IMR-90 (cell line): ENCODE measurements around the gene TRDN. TPM values are rescaled to one million over a fixed set of nuclear protein-coding genes. Genes with fewer than 3 reads are reported as not detected.

Source experiments
- ATAC-seq: fragments of 200-7000 bp; cut with Tn5 transposase; 2 replicates; pipeline ENCODE4 v1.9.1; 2020; ENCODE audit warnings: low read depth, mild to moderate bottlenecking, moderate library complexity
- BruUV-seq: library from RNA; stranded (reverse); fragments of 400-500 nt; replicated peaks from 2 replicates; lab custom pipeline; 2021; lab: Mats Ljungman, UMichigan
- CTCF ChIA-PET: fragments of 300-600 bp; formaldehyde crosslinking; extraction: SDS; loops from one replicate; lab custom pipeline; 2021; ENCODE audit warnings: antibody characterized with exemption; lab: Yijun Ruan, JAX
- POLR2A ChIA-PET: fragments of 300-600 bp; sonication (Branson Sonifier 250); formaldehyde crosslinking; loops from one replicate; lab custom pipeline; 2022; ENCODE audit warnings: antibody characterized with exemption; ENCODE audit not compliant: unreplicated experiment; lab: Charles Lee
- DNase-seq: peaks from one replicate; pipeline ENCODE4 v3.0.0; 2013
- H2AFZ ChIP-seq: replicated peaks from 2 replicates; pipeline ENCODE3; 2013; ENCODE audit warnings: low read length, mild to moderate bottlenecking; ENCODE audit not compliant: poor library complexity
- H2AK5ac ChIP-seq: 2 replicates; pipeline ENCODE4 v1.6.1; 2013; ENCODE audit warnings: low read depth, low read length, inconsistent platforms
- H2AK9ac ChIP-seq: replicated peaks from 2 replicates; pipeline ENCODE3; 2013; ENCODE audit warnings: mild to moderate bottlenecking, low read depth, low read length, moderate library complexity; ENCODE audit not compliant: poor library complexity
- H2BK120ac ChIP-seq: 2 replicates; pipeline ENCODE4 v1.6.1; 2013; ENCODE audit warnings: low read depth, low read length, inconsistent platforms
- H2BK15ac ChIP-seq: 3 replicates; pipeline ENCODE4 v1.6.1; 2013; ENCODE audit warnings: low read depth, low read length, inconsistent platforms
- H2BK20ac ChIP-seq: 2 replicates; pipeline ENCODE4 v1.6.1; 2013; ENCODE audit warnings: low read depth, mild to moderate bottlenecking, inconsistent platforms, low read length, moderate library complexity
- H2BK5ac ChIP-seq: 2 replicates; pipeline ENCODE4 v1.6.1; 2013; ENCODE audit warnings: mild to moderate bottlenecking, low read depth, low read length, inconsistent platforms; ENCODE audit not compliant: poor library complexity, severe bottlenecking
- H3K14ac ChIP-seq: replicated peaks from 2 replicates; pipeline ENCODE4 v1.6.1; 2013; ENCODE audit warnings: low read depth, low read length, inconsistent platforms
- H3K18ac ChIP-seq: 2 replicates; pipeline ENCODE4 v1.6.1; 2013; ENCODE audit warnings: low read depth, low read length, control low read depth
- H3K23ac ChIP-seq: 2 replicates; pipeline ENCODE4 v1.6.1; 2013; ENCODE audit warnings: low read depth, low read length, inconsistent platforms
- H3K27ac ChIP-seq: 2 replicates; pipeline ENCODE4 v1.5.1; 2013; ENCODE audit warnings: mild to moderate bottlenecking, control low read depth, low read length; ENCODE audit not compliant: insufficient read depth
- H3K27me3 ChIP-seq: 2 replicates; pipeline ENCODE4 v1.6.1; 2013; ENCODE audit warnings: low read length; ENCODE audit not compliant: control insufficient read depth, insufficient read depth
- H3K36me3 ChIP-seq: 2 replicates; pipeline ENCODE4 v1.6.1; 2013; ENCODE audit warnings: low read length, mixed read lengths; ENCODE audit not compliant: control insufficient read depth, insufficient read depth
- H3K4ac ChIP-seq: 2 replicates; pipeline ENCODE4 v1.6.1; 2013; ENCODE audit warnings: low read depth, low read length, inconsistent platforms
- H3K4me1 ChIP-seq: 2 replicates; pipeline ENCODE4 v1.6.1; 2013; ENCODE audit warnings: low read length, mixed read lengths; ENCODE audit not compliant: control insufficient read depth, insufficient read depth
- H3K4me2 ChIP-seq: 2 replicates; pipeline ENCODE4 v1.6.1; 2013; ENCODE audit warnings: low read depth, mild to moderate bottlenecking, control low read depth, low read length, moderate library complexity
- H3K4me3 ChIP-seq: 2 replicates; pipeline ENCODE4 v1.5.1; 2013; ENCODE audit warnings: low read depth, mild to moderate bottlenecking, control low read depth, low read length, moderate library complexity; ENCODE audit not compliant: insufficient read depth
- H3K56ac ChIP-seq: 2 replicates; pipeline ENCODE4 v1.6.1; 2013; ENCODE audit warnings: low read length, inconsistent platforms; ENCODE audit not compliant: insufficient read depth; ENCODE audit errors: extremely low read depth
- H3K79me1 ChIP-seq, 2 experiments: 2 replicates each; pipeline ENCODE4 v1.6.1; 2013; ENCODE audit warnings: low read length in 2 of 2, inconsistent platforms in 1 of 2, low read depth in 1 of 2
- H3K9ac ChIP-seq: 2 replicates; pipeline ENCODE4 v1.6.1; 2013; ENCODE audit warnings: low read depth, low read length, control low read depth
- H3K9me1 ChIP-seq: 2 replicates; pipeline ENCODE4 v1.6.1; 2013; ENCODE audit warnings: low read length, inconsistent platforms; ENCODE audit not compliant: insufficient read depth
- H3K9me3 ChIP-seq: 2 replicates; pipeline ENCODE4 v1.6.1; 2013; ENCODE audit warnings: low read length; ENCODE audit not compliant: control insufficient read depth, insufficient read depth
- H4K20me1 ChIP-seq: 2 replicates; pipeline ENCODE4 v1.6.1; 2013; ENCODE audit warnings: low read length, inconsistent platforms; ENCODE audit not compliant: insufficient read depth
- H4K5ac ChIP-seq: 2 replicates; pipeline ENCODE4 v1.6.1; 2013; ENCODE audit warnings: mild to moderate bottlenecking, low read depth, low read length, control low read depth
- H4K8ac ChIP-seq, 2 experiments: 2 replicates each; pipeline ENCODE4 v1.6.1; 2013; ENCODE audit warnings: low read depth in 2 of 2, low read length in 2 of 2, control low read depth in 1 of 2, inconsistent platforms in 1 of 2
- H4K91ac ChIP-seq: 2 replicates; pipeline ENCODE4 v1.6.1; 2013; ENCODE audit warnings: low read depth, low read length, inconsistent platforms; ENCODE audit not compliant: insufficient read depth
- BHLHE40 ChIP-seq: fragments of 150-350 bp; IDR thresholded peaks from 2 replicates; pipeline ENCODE4 v1.6.1; 2016; ENCODE audit warnings: mild to moderate bottlenecking, low read depth, low read length
- CEBPB ChIP-seq: IDR thresholded peaks from 2 replicates; pipeline ENCODE4 v1.6.1; 2012; ENCODE audit warnings: low read depth, low read length, improper control_type of control experiment
- CHD1 ChIP-seq: IDR thresholded peaks from 2 replicates; pipeline ENCODE4 v1.6.1; 2012; ENCODE audit warnings: low read depth, low read length, improper control_type of control experiment
- ELK1 ChIP-seq: fragments of 150-350 bp; IDR thresholded peaks from 2 replicates; pipeline ENCODE4 v1.6.1; 2016; ENCODE audit warnings: low read depth, mild to moderate bottlenecking, low read length, moderate library complexity, borderline replicate concordance
- MAZ ChIP-seq: IDR thresholded peaks from 2 replicates; pipeline ENCODE4 v1.6.1; 2012; ENCODE audit warnings: low read depth, mild to moderate bottlenecking, low read length, improper control_type of control experiment, moderate library complexity, borderline replicate concordance
- MXI1 ChIP-seq: IDR thresholded peaks from 2 replicates; pipeline ENCODE4 v1.6.1; 2012; ENCODE audit warnings: low read depth, mild to moderate bottlenecking, low read length, moderate library complexity, borderline replicate concordance
- POLR2A ChIP-seq: IDR thresholded peaks from 2 replicates; pipeline ENCODE4 v1.6.1; 2012; ENCODE audit warnings: mild to moderate bottlenecking, low read depth, low read length
- RCOR1 ChIP-seq: IDR thresholded peaks from 2 replicates; pipeline ENCODE4 v1.6.1; 2012; ENCODE audit warnings: mild to moderate bottlenecking, low read length, improper control_type of control experiment; ENCODE audit not compliant: insufficient replicate concordance
- RFX5 ChIP-seq: IDR thresholded peaks from 2 replicates; pipeline ENCODE4 v1.8.0; 2012; ENCODE audit warnings: low read depth, mild to moderate bottlenecking, low read length, moderate library complexity
- SMC3 ChIP-seq: fragments of 150-350 bp; IDR thresholded peaks from 2 replicates; pipeline ENCODE4 v1.6.1; 2016; ENCODE audit warnings: low read depth, mild to moderate bottlenecking, antibody characterized with exemption, low read length, moderate library complexity
- WGBS, 2 experiments: methylation state at CpG; one replicate each; pipeline versions ENCODE4 v1.1.5 to v1.1.7; 2013; ENCODE audit warnings: missing lambda C conversion rate in 2 of 2; ENCODE audit not compliant: insufficient read length in 1 of 2; ENCODE audit errors: extremely low coverage in 2 of 2; 5-methylcytosine and 5-hydroxymethylcytosine counted together
- dilution Hi-C: fragments of 300-500 bp; cut with HindIII; formaldehyde crosslinking; loops from one replicate; pipeline ENCODE4 v1.14.3; 2018; ENCODE audit warnings: low sequenced_read_pairs; ENCODE audit not compliant: unreplicated experiment
- in situ Hi-C: fragments of 300-500 bp; cut with MboI; formaldehyde crosslinking; loops from 3 replicates; pipeline ENCODE4 v1.14.3; 2019; ENCODE audit warnings: low sequenced_read_pairs, inconsistent platforms, mixed read lengths
- intact Hi-C: fragments of 100-400 bp; cut with micrococcal nuclease; formaldehyde crosslinking; loops from 2 replicates; pipeline ENCODE4 v1.10.0; 2022
- polyA plus RNA-seq, 3 experiments: library from polyadenylated mRNA; depleted of rRNA; stranded (reverse); fragments of >200 nt; gene quantifications; 2 replicates each; pipeline ENCODE4 v1.2.3, GENCODE V29; 2012; ENCODE audit warnings: low replicate concordance in 1 of 3
- total RNA-seq: library from RNA; depleted of rRNA; stranded (reverse); fragments of >200 nt; gene quantifications from 2 replicates; pipeline ENCODE4 v1.2.3, GENCODE V29; 2012

The TRDN gene
- total and polyA plus RNA-seq, 2 of the 4 experiments (the other 2 are of a cell fraction) = not detected

DNA sequence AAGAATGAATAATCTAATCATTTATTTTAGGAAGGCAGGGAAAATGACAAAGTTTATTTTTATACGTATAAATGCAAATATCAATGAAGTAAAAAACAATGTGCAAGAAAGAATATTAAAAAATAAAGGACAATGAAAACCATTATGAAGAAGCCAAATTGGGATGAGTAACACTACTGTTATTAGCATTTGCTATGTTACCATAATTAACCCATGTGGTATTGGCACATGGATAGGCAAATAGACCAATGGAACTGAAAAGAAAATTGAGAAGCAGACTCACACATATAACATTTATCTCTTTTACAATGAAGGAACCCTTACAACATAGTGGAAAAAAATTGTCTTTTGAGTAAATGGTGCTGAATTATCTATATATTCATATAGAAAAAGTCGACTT is 426.1 kb downstream of the TRDN start:
- no peak overlapping the region for H3K18ac ChIP-seq
- ChIA-PET CTCF (no interaction called here), POLR2A (no interaction called here)
- H2BK120ac ChIP-seq = no peak overlapping the region
- H4K20me1 ChIP-seq = no peaks in the 10 kb centered on the region
- BruUV-seq = no TSS peak
- dilution Hi-C loops (no loop called here), in situ Hi-C loops (no loop called here), intact Hi-C loops (no loop called here)
- no peak overlapping the region for H2BK5ac ChIP-seq
- no peak overlapping the region for H3K56ac ChIP-seq
- no peak overlapping the region for H2AK5ac ChIP-seq
- no peaks in the 10 kb centered on the region for H3K27me3 ChIP-seq
- no peak overlapping the region for H4K5ac ChIP-seq
- TF ChIP-seq CEBPB (no peak), SMC3 (no peak), BHLHE40 (no peak), RCOR1 (no peak), MXI1 (no peak), CHD1 (no peak), POLR2A (no peak), RFX5 (no peak), MAZ (no peak), ELK1 (no peak)
- H3K4me1 ChIP-seq = no peaks in the 10 kb centered on the region
- H3K9ac ChIP-seq = no peak overlapping the region
- no peak overlapping the region for H3K27ac ChIP-seq
- no peak overlapping the region for H3K4me2 ChIP-seq
- no peak overlapping the region for H2AK9ac ChIP-seq
- no peak overlapping the region for H2BK15ac ChIP-seq
- no peak for DNase-seq
- no peak overlapping the region for H3K23ac ChIP-seq
- ATAC-seq = no peak
- H3K9me1 ChIP-seq = no peaks in the 10 kb centered on the region
- no peak overlapping the region for H2AFZ ChIP-seq
- no peak overlapping the region for H4K8ac ChIP-seq
- H3K14ac ChIP-seq = no peak overlapping the region
- H2BK20ac ChIP-seq = no peak overlapping the region
- H3K9me3 ChIP-seq = peaks cover 4% of the 10 kb centered on the region
- WGBS, 2 experiments = no CpG with 5 or more reads among the region's 2 CpGs
- H3K36me3 ChIP-seq = no peaks in the 10 kb centered on the region
- H3K79me1 ChIP-seq = no peaks in the 10 kb centered on the region
- H3K4me3 ChIP-seq = no peak overlapping the region
- no peak overlapping the region for H3K4ac ChIP-seq
- H4K91ac ChIP-seq = no peak overlapping the region
